ENCODE data around the gene CASP5.
A peak's percentile ranks its signal among the peaks of the same experiment; 100 is the strongest.

Gene CASP5

GRCh38 chr11:104968856-104969776 is 53.9 kb downstream of the CASP5 start:
- TF ChIP-seq CTCF (IDR thresholded peaks at IDR 0.05; ENCODE audit: low read depth, low read length, missing control alignments), result no peak
- peak overlapping the region; percentile 48 for H3K4me3 ChIP-seq (ENCODE audit: low read depth, low read length)
- peak; percentile 5 for DNase-seq
- peak overlapping the region; percentile 64 for H3K27ac ChIP-seq
- H3K36me3 ChIP-seq (replicated peaks), result no peaks in the 10 kb centered on the region
- in situ Hi-C loops (cut with HindIII; ENCODE audit: low pct_ligation_motif_present, low sequenced_read_pairs), result no loop called here
- H3K27me3 ChIP-seq (replicated peaks), result no peaks in the 10 kb centered on the region

- DNase-seq, result peak; percentile 32
- Histone ChIP-seq H3K27ac (peak within 1 kb of the TSS; percentile 64), H3K4me3 (ENCODE audit: low read depth, low read length) (peak within 1 kb of the TSS; percentile 48), H3K36me3 (replicated peaks) (no peaks in the 10 kb centered on the region), H3K27me3 (replicated peaks) (no peaks in the 10 kb centered on the region)
- no peak for TF ChIP-seq CTCF (IDR thresholded peaks at IDR 0.05; ENCODE audit: low read depth, low read length, missing control alignments)
- in situ Hi-C loops (cut with HindIII; ENCODE audit: low pct_ligation_motif_present, low sequenced_read_pairs), result no loop called here
These were observed 54.6 kb downstream of the CASP5 start, which contains the start of gene CASP4 for GRCh38 chr11:104968355-104968855. Gene CASP4, minus strand, starts transcription at chr11:104968574. Its CDS starts 49 bp downstream, at chr11:104968525.

GRCh38 chr11:104967534-104968354 is 55.2 kb downstream of the CASP5 start:
- Histone ChIP-seq H3K27ac (peak overlapping the region; percentile 64), H3K27me3 (replicated peaks) (no peaks in the 10 kb centered on the region), H3K4me3 (ENCODE audit: low read depth, low read length) (peak overlapping the region; percentile 48), H3K36me3 (replicated peaks) (no peaks in the 10 kb centered on the region)
- no peak for DNase-seq
- no peak for TF ChIP-seq CTCF (IDR thresholded peaks at IDR 0.05; ENCODE audit: low read depth, low read length, missing control alignments)
- in situ Hi-C loops (cut with HindIII; ENCODE audit: low pct_ligation_motif_present, low sequenced_read_pairs), result no loop called here

GRCh38 chr11:104965735-104966134 is 57.2 kb downstream of the CASP5 start:
- no peak overlapping the region for H3K4me3 ChIP-seq (ENCODE audit: low read depth, low read length)
- in situ Hi-C loops (cut with HindIII; ENCODE audit: low pct_ligation_motif_present, low sequenced_read_pairs), result no loop called here
- H3K36me3 ChIP-seq (replicated peaks), result no peaks in the 10 kb centered on the region
- no peak for TF ChIP-seq CTCF (IDR thresholded peaks at IDR 0.05; ENCODE audit: low read depth, low read length, missing control alignments)
- DNase-seq, result no peak
- H3K27me3 ChIP-seq (replicated peaks), result no peaks in the 10 kb centered on the region
- no peak overlapping the region for H3K27ac ChIP-seq

- TF ChIP-seq CTCF (IDR thresholded peaks at IDR 0.05; ENCODE audit: low read depth, low read length, missing control alignments), result no peak
- DNase-seq, result no peak
These were observed 58.7 kb downstream of the CASP5 start for GRCh38 chr11:104964247-104964646.

More at GRCh38 chr11:104964247-104964646, 58.7 kb downstream of the CASP5 start:
- in situ Hi-C loops (cut with HindIII; ENCODE audit: low pct_ligation_motif_present, low sequenced_read_pairs), result no loop called here
- Histone ChIP-seq H3K27ac (no peak overlapping the region), H3K27me3 (replicated peaks) (no peaks in the 10 kb centered on the region), H3K36me3 (replicated peaks) (no peaks in the 10 kb centered on the region), H3K4me3 (ENCODE audit: low read depth, low read length) (no peak overlapping the region)
